A204.1 (cell line): Measurements from ENCODE around the gene CWC22.
"Not testable (repeated sequence)": the region's sequence is repeated elsewhere in the genome, so short reads cannot be mapped to it uniquely, and the experiment has no call there.

Source experiments
- FAIRE-seq: peaks from 2 replicates; lab custom pipeline; 2012; peaks lifted over from hg19 to GRCh38; lab: Jason Lieb, UNC

The CWC22 gene

GRCh38 chr2:180006781-180007579, at the start of gene CWC22:
Gene CWC22 (minus strand): TSS chr2:180007297. CDS start chr2:179993341, 13,956 bp downstream.
- FAIRE-seq: peak; percentile 92

- no peak for FAIRE-seq
These were observed 49.4 kb upstream of the CWC22 start for GRCh38 chr2:180056367-180057118.

GRCh38 chr2:180054576-180054975, 47.5 kb upstream of the CWC22 start:
- not testable (repeated sequence) for FAIRE-seq

GRCh38 chr2:180050246-180050645, 43.1 kb upstream of the CWC22 start:
- no peak for FAIRE-seq

- no peak for FAIRE-seq
These were observed 41.2 kb upstream of the CWC22 start for GRCh38 chr2:180048251-180048650.

- no peak for FAIRE-seq
These were observed 39.7 kb upstream of the CWC22 start for GRCh38 chr2:180046776-180047175.

GRCh38 chr2:180046202-180046601, 39.1 kb upstream of the CWC22 start:
- FAIRE-seq: no peak

GRCh38 chr2:180040146-180040925, 33.2 kb upstream of the CWC22 start:
- no peak for FAIRE-seq

- no peak for FAIRE-seq
These were observed 31.9 kb upstream of the CWC22 start for GRCh38 chr2:180038997-180039396.

GRCh38 chr2:180033993-180034894, 27.1 kb upstream of the CWC22 start:
- no peak for FAIRE-seq

GRCh38 chr2:180029575-180029974, 22.5 kb upstream of the CWC22 start:
- no peak for FAIRE-seq

- no peak for FAIRE-seq
These were observed 14.8 kb upstream of the CWC22 start for GRCh38 chr2:180021850-180022249.

- FAIRE-seq: no peak
These were observed 10.7 kb upstream of the CWC22 start for GRCh38 chr2:180017784-180018183.

GRCh38 chr2:180016937-180017336, 9.8 kb upstream of the CWC22 start:
- no peak for FAIRE-seq

GRCh38 chr2:180015951-180016709, 9.0 kb upstream of the CWC22 start:
- FAIRE-seq: no peak

- FAIRE-seq: no peak
These were observed 5.4 kb upstream of the CWC22 start for GRCh38 chr2:180012523-180012922.

- no peak for FAIRE-seq
These were observed 3.6 kb upstream of the CWC22 start for GRCh38 chr2:180010701-180011100.

GRCh38 chr2:180006231-180006630, 866 bp downstream of the CWC22 start:
- no peak for FAIRE-seq

- FAIRE-seq: not testable (repeated sequence)
These were observed 1.6 kb downstream of the CWC22 start for GRCh38 chr2:180005465-180005864.

- no peak for FAIRE-seq
These were observed 2.4 kb downstream of the CWC22 start for GRCh38 chr2:180004731-180005130.

- no peak for FAIRE-seq
These were observed 3.5 kb downstream of the CWC22 start for GRCh38 chr2:180003559-180003958.
